ENCODE measurements around the gene PLCD4.

PLCD4 gene

DNA sequence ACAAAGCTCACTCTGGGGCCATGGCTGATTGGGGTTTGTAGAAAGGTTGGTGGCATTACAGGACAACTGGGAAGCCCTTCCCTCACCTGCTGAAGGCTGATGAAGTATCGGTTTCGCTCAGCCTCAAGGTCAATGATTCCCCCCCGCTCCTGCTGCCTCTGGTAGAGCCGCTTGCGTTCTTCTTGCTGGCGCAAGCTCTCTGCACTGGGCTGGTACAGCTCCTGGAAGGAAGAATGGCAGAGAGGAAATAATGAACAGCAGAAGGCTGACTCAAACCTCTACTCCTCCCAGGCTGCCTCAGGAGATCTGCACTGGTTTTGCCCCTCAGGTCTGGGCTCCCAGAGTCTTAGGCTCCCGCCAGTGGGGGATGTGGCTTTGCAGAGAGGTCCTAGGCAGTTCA, 57.0 kb downstream of the PLCD4 start:
- no peak for DNase-seq (ENCODE audit: low read depth in 2 of 2)

DNA sequence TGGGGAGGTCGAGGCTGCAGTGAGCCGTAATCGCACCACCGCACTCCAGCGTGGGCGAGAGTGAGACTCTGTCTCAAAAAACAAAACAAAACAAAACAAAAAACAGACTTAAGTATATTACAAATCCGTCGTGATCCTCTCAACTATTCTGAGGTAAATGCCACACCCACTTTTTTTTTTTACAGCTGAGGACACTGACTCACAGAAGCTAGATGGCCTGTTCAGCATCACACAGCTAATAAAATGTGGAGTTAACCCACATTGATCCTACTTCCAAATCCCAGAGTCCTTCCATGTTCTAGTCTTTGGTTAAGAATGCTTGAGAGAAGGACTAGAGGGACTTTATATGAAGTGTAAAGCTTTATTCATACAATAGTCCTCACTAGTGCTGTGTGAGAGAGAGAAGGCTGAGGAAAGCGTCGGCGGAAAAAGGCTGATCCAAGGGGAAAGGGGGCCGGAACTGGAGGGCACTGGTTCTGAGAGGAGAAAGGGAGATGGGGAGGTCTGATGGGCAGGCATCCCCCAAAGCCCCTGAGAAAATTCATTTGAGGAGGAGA, 63.5 kb downstream of the PLCD4 start:
- DNase-seq (ENCODE audit: low read depth in 2 of 2): no peak

DNA sequence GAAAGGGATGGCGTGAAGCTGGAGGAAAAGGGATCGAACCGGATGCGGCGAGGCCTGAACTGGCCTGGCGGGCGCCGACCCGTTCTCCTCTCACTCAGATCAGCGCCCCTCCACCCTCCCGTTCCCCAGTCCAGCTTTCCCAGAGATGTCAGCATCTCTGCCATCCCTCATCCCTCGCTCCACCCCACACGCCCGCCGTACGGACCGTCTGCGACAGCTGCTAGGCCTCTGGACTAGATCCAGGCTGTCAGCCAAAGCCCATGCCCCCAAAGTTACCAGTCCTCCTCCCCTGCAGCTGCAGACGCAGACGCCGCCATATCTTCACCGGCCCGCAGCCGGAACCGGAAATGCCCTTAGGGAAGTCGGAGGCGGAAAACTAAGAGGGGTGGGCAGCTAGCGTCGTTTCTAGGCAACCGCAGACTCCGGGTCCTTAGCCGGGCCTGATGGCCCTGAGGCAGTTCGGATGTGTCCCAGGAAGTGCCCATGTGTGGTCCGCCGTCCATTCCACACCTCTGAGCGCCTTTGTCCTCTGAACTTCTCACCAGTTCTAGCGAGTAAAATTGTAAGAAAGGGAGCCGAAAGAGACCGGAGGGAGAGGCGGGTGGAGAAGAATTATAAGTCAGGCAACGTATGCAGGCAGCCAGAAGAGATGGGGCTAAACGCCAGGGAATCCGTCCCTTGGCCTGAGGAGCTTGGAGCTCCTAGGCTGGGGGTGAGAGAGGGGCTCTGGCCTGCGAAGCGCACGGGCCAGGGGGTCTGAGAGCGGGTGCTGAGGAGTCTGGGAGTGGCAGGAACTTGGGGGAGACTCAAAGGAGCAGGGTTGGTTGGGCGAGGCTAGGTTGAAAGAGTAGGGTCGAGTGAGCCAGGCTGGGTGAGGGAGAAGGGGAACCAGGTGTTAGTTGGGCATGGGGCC, 64.2 kb downstream of the PLCD4 start, which contains the start of the genes RNF25 and STK36:
RNF25 (minus strand) TSS at position 349 of the 913 bp plus-strand sequence; CDS start at position 317, 32 bp downstream.
STK36 (plus strand) TSS at position 433 of the 913 bp plus-strand sequence. CDS start 744 bp downstream, outside the sequence.
- peak; percentile 63 to 64 for DNase-seq (ENCODE audit: low read depth in 2 of 2)

DNA sequence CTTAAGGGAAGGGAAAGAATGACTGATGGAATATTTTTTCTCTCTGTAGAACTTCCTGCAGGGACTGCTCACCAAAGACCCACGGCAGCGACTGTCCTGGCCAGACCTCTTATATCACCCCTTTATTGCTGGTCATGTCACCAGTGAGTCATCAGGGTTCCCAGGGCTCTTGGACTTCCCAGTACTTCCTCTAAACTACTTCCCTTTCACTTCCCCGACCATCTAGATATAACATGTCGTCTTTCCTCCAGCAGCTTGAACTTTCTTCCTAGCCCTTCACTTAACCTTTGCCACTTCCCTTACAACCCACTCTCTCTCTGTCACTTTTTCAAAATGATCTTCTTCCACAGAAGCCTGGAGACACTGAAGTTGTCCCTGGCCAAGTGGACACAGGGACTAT, 71.4 kb downstream of the PLCD4 start:
- DNase-seq (ENCODE audit: low read depth in 2 of 2): no peak

DNA sequence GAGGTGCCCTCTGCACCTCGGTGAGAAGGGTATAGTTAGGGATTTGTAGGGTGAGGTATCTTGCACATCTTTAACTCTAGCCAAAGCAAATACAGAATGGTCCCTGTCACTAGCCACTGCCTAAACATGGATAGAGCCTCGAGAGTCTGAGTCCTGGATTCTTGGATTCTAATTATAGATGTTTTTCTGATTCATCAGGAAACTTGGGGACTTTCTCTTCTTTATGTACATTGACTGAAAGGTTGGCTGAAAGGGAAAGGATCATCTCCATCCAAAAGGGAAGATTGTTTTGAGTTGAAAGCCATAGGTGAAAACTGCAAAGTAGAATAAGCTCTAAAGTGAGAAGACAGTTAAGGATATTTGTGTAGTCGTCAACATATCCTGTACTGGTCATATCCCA, 72.4 kb downstream of the PLCD4 start:
- DNase-seq (ENCODE audit: low read depth in 2 of 2): no peak
